Measurements from ENCODE around the gene MARK2.

The MARK2 gene

GRCh38 chr11:63883791-63884190, 44.9 kb downstream of the MARK2 start:
- H3K27ac ChIP-seq (ENCODE audit: low read length) = no peak overlapping the region
- H3K4me1 ChIP-seq (ENCODE audit: control insufficient read depth in 1 of 2, insufficient read depth in 2 of 2, low read length in 2 of 2) = peaks cover 24 to 42% of the 10 kb centered on the region in 2 donors

GRCh38 chr11:63884196-63884932, 45.5 kb downstream of the MARK2 start:
- Histone ChIP-seq H3K36me3 (ENCODE audit: control insufficient read depth in 1 of 2, insufficient read depth in 2 of 2, low read length in 2 of 2) (no peaks in the 10 kb centered on the region), H3K9me3 (ENCODE audit: control insufficient read depth in 1 of 2, low read length in 2 of 2) (no peaks in the 10 kb centered on the region), H3K27ac (ENCODE audit: low read length) (no peak overlapping the region), H3K4me1 (ENCODE audit: control insufficient read depth in 1 of 2, insufficient read depth in 2 of 2, low read length in 2 of 2) (peaks cover 22 to 47% of the 10 kb centered on the region in 2 donors), H3K27me3 (ENCODE audit: low read depth, low read length) (no peaks in the 10 kb centered on the region), H3K4me3 (ENCODE audit: low read depth in 1 of 2, low read length in 2 of 2) (no peak overlapping the region)

More at GRCh38 chr11:63883791-63884190, 44.9 kb downstream of the MARK2 start:
- Histone ChIP-seq H3K36me3 (ENCODE audit: control insufficient read depth in 1 of 2, insufficient read depth in 2 of 2, low read length in 2 of 2) (no peaks in the 10 kb centered on the region), H3K27me3 (ENCODE audit: low read depth, low read length) (no peaks in the 10 kb centered on the region), H3K9me3 (ENCODE audit: control insufficient read depth in 1 of 2, low read length in 2 of 2) (no peaks in the 10 kb centered on the region), H3K4me3 (ENCODE audit: low read depth in 1 of 2, low read length in 2 of 2) (no peak overlapping the region)

GRCh38 chr11:63887386-63887999, 48.6 kb downstream of the MARK2 start:
- Histone ChIP-seq H3K27me3 (ENCODE audit: low read depth, low read length) (no peaks in the 10 kb centered on the region), H3K9me3 (ENCODE audit: control insufficient read depth in 1 of 2, low read length in 2 of 2) (no peaks in the 10 kb centered on the region), H3K36me3 (ENCODE audit: control insufficient read depth in 1 of 2, insufficient read depth in 2 of 2, low read length in 2 of 2) (no peaks in the 10 kb centered on the region), H3K27ac (ENCODE audit: low read length) (peak overlapping the region; percentile 67), H3K4me3 (ENCODE audit: low read depth in 1 of 2, low read length in 2 of 2) (peak overlapping the region in 1 of 2 donors; percentile 47), H3K4me1 (ENCODE audit: control insufficient read depth in 1 of 2, insufficient read depth in 2 of 2, low read length in 2 of 2) (peaks cover 16 to 45% of the 10 kb centered on the region in 2 donors)

DNA sequence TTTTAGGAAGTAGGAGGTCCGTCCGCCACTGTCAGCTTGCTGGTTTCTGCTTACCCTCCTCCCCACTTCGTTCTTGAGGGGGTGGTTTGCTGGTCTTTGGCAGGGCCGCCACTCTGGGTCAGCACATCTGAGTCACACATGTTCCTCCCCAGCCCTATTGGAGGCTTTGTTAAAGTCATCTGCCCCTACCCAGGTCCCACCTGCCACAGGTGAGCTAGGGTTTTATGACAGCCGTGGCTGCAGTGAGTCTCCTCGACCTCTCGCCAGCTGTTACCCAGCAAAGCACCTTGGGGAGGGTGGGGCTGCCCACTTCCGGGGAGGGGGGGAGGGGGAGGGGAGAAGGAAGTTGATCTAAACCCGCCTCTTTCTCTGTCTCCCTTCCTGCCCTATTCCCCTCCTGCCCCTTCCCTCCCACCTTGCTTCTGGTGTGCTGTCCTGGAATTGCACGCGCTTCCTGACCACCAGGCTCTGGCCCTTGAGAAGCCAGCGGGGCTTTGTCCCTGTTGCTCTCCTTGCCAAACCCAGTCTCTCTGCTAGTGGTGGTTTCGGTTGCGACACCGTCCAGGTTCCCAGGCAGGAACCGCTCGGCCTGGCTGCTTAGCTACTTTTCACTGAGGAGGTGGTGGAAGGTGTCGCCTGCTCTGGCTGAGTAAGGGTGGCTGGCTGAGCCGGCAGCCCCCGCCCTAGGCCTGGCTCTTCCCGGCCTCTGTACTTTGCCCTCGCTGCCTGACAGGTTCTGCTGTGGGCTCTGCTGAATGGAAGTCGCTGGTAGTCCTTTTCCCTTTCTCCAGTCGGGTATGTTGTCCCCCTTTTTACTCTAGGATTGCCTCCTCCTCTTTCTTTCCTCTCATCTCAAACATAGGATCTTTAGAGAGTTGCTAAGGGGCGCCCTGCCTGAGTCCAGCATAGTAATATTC, 49.5 kb downstream of the MARK2 start:
- H3K4me1 ChIP-seq (ENCODE audit: control insufficient read depth in 1 of 2, insufficient read depth in 2 of 2, low read length in 2 of 2) = peaks cover 12 to 39% of the 10 kb centered on the region in 2 donors
- no peaks in the 10 kb centered on the region for H3K9me3 ChIP-seq (ENCODE audit: control insufficient read depth in 1 of 2, low read length in 2 of 2)
- H3K36me3 ChIP-seq (ENCODE audit: control insufficient read depth in 1 of 2, insufficient read depth in 2 of 2, low read length in 2 of 2) = no peaks in the 10 kb centered on the region
- H3K27ac ChIP-seq (ENCODE audit: low read length) = peak overlapping the region; percentile 67
- H3K27me3 ChIP-seq (ENCODE audit: low read depth, low read length) = no peaks in the 10 kb centered on the region
- H3K4me3 ChIP-seq (ENCODE audit: low read depth in 1 of 2, low read length in 2 of 2) = peak overlapping the region; percentile 40 to 47

DNA sequence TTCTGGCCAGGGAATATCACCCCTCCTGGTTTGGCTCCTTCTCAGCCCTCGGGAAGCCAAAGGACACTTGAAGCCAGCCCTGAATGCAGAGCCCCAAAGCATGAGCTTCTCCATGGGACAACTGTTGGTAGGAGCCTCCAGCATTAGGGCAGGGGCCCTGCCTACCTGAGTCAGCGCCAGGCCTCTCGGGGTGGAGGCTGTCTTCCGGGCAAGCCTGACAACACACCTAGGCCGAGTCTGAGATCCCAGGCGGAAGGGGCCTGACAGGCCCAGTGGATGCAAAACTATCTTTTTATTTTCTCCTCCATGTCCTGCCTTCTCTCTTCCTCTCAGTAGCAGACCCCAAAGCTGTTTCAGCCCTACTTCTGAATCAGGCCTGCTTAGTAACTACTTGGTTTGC, 50.4 kb downstream of the MARK2 start:
- no peaks in the 10 kb centered on the region for H3K27me3 ChIP-seq (ENCODE audit: low read depth, low read length)

GRCh38 chr11:63890368-63890767, 51.5 kb downstream of the MARK2 start:
- Histone ChIP-seq H3K9me3 (ENCODE audit: control insufficient read depth in 1 of 2, low read length in 2 of 2) (no peaks in the 10 kb centered on the region), H3K4me3 (ENCODE audit: low read depth in 1 of 2, low read length in 2 of 2) (no peak overlapping the region), H3K27me3 (ENCODE audit: low read depth, low read length) (no peaks in the 10 kb centered on the region), H3K27ac (ENCODE audit: low read length) (no peak overlapping the region), H3K36me3 (ENCODE audit: control insufficient read depth in 1 of 2, insufficient read depth in 2 of 2, low read length in 2 of 2) (peaks cover 6 to 7% of the 10 kb centered on the region in 2 donors), H3K4me1 (ENCODE audit: control insufficient read depth in 1 of 2, insufficient read depth in 2 of 2, low read length in 2 of 2) (peaks cover 12 to 39% of the 10 kb centered on the region in 2 donors)

More for the DNA sequence above, 50.4 kb downstream of the MARK2 start:
- H3K27ac ChIP-seq (ENCODE audit: low read length) = peak overlapping the region; percentile 50
- no peaks in the 10 kb centered on the region for H3K36me3 ChIP-seq (ENCODE audit: control insufficient read depth in 1 of 2, insufficient read depth in 2 of 2, low read length in 2 of 2)
- peaks cover 12 to 39% of the 10 kb centered on the region in 2 donors for H3K4me1 ChIP-seq (ENCODE audit: control insufficient read depth in 1 of 2, insufficient read depth in 2 of 2, low read length in 2 of 2)
- peak overlapping the region; percentile 40 to 47 for H3K4me3 ChIP-seq (ENCODE audit: low read depth in 1 of 2, low read length in 2 of 2)
- no peaks in the 10 kb centered on the region for H3K9me3 ChIP-seq (ENCODE audit: control insufficient read depth in 1 of 2, low read length in 2 of 2)

GRCh38 chr11:63892228-63892627, 53.3 kb downstream of the MARK2 start:
- no peak overlapping the region for H3K4me3 ChIP-seq (ENCODE audit: low read depth in 1 of 2, low read length in 2 of 2)
- H3K4me1 ChIP-seq (ENCODE audit: control insufficient read depth in 1 of 2, insufficient read depth in 2 of 2, low read length in 2 of 2) = peaks cover 12 to 33% of the 10 kb centered on the region in 2 donors
- peaks cover 21 to 22% of the 10 kb centered on the region in 2 donors for H3K36me3 ChIP-seq (ENCODE audit: control insufficient read depth in 1 of 2, insufficient read depth in 2 of 2, low read length in 2 of 2)
- no peaks in the 10 kb centered on the region for H3K9me3 ChIP-seq (ENCODE audit: control insufficient read depth in 1 of 2, low read length in 2 of 2)
- no peaks in the 10 kb centered on the region for H3K27me3 ChIP-seq (ENCODE audit: low read depth, low read length)
- H3K27ac ChIP-seq (ENCODE audit: low read length) = no peak overlapping the region

- no peaks in the 10 kb centered on the region for H3K9me3 ChIP-seq (ENCODE audit: control insufficient read depth in 1 of 2, low read length in 2 of 2)
- H3K4me3 ChIP-seq (ENCODE audit: low read depth in 1 of 2, low read length in 2 of 2) = no peak overlapping the region
- peaks cover 2 to 22% of the 10 kb centered on the region in 2 donors for H3K4me1 ChIP-seq (ENCODE audit: control insufficient read depth in 1 of 2, insufficient read depth in 2 of 2, low read length in 2 of 2)
- peaks cover 31 to 33% of the 10 kb centered on the region in 2 donors for H3K36me3 ChIP-seq (ENCODE audit: control insufficient read depth in 1 of 2, insufficient read depth in 2 of 2, low read length in 2 of 2)
- no peak overlapping the region for H3K27ac ChIP-seq (ENCODE audit: low read length)
- no peaks in the 10 kb centered on the region for H3K27me3 ChIP-seq (ENCODE audit: low read depth, low read length)
Observed at GRCh38 chr11:63893355-63893754, 54.4 kb downstream of the MARK2 start.

- peaks cover 58 to 59% of the 10 kb centered on the region in 2 donors for H3K36me3 ChIP-seq (ENCODE audit: control insufficient read depth in 1 of 2, insufficient read depth in 2 of 2, low read length in 2 of 2)
- H3K27ac ChIP-seq (ENCODE audit: low read length) = no peak overlapping the region
- no peaks in the 10 kb centered on the region for H3K9me3 ChIP-seq (ENCODE audit: control insufficient read depth in 1 of 2, low read length in 2 of 2)
- no peaks in the 10 kb centered on the region for H3K27me3 ChIP-seq (ENCODE audit: low read depth, low read length)
- H3K4me3 ChIP-seq (ENCODE audit: low read depth in 1 of 2, low read length in 2 of 2) = no peak overlapping the region
- H3K4me1 ChIP-seq (ENCODE audit: control insufficient read depth in 1 of 2, insufficient read depth in 2 of 2, low read length in 2 of 2) = peaks cover 0 to 4% of the 10 kb centered on the region in 2 donors
Observed at GRCh38 chr11:63896071-63896470, 57.2 kb downstream of the MARK2 start.

GRCh38 chr11:63897459-63898146, 58.7 kb downstream of the MARK2 start:
- H3K4me3 ChIP-seq (ENCODE audit: low read depth in 1 of 2, low read length in 2 of 2) = no peak overlapping the region
- H3K9me3 ChIP-seq (ENCODE audit: control insufficient read depth in 1 of 2, low read length in 2 of 2) = no peaks in the 10 kb centered on the region
- no peaks in the 10 kb centered on the region for H3K4me1 ChIP-seq (ENCODE audit: control insufficient read depth in 1 of 2, insufficient read depth in 2 of 2, low read length in 2 of 2)
- H3K36me3 ChIP-seq (ENCODE audit: control insufficient read depth in 1 of 2, insufficient read depth in 2 of 2, low read length in 2 of 2) = peaks cover 70 to 72% of the 10 kb centered on the region in 2 donors
- H3K27me3 ChIP-seq (ENCODE audit: low read depth, low read length) = no peaks in the 10 kb centered on the region
- no peak overlapping the region for H3K27ac ChIP-seq (ENCODE audit: low read length)
